Adrenal gland (tissue), 5 donors: ENCODE measurements around the gene LCN12.

Experiments used
- CTCF ChIP-seq, 6 experiments: fragments of 450-650 bp in 4 of 6; fragments of 200-600 bp in 2 of 6; sonication (generic) in 1 of 6; IDR thresholded peaks; 1 replicate in 5 of 6; 2 replicates in 1 of 6; pipeline versions ENCODE4 v1.5.1 to v1.8.0; 2016 to 2021; ENCODE audit warnings: antibody characterized with exemption in 6 of 6, mild to moderate bottlenecking in 2 of 6, moderate library complexity in 1 of 6
- POLR2A ChIP-seq, 2 donors: fragments of 450-650 bp; IDR thresholded peaks; one replicate each; pipeline ENCODE4 v1.6.1; 2017; ENCODE audit warnings: antibody characterized with exemption in 2 of 2, mild to moderate bottlenecking in 2 of 2, moderate library complexity in 1 of 2
- donor health status: DM: no; HTN: no; CAD: no.

GRCh38 chr9:136973618-136974617 is 21.8 kb downstream of the LCN12 start:
- TF ChIP-seq CTCF (IDR thresholded peaks at IDR 0.05) (no peak), POLR2A (IDR thresholded peaks at IDR 0.05) (no peak)
